ENCODE data around the gene IGFBP2.

IGFBP2 gene

DNA sequence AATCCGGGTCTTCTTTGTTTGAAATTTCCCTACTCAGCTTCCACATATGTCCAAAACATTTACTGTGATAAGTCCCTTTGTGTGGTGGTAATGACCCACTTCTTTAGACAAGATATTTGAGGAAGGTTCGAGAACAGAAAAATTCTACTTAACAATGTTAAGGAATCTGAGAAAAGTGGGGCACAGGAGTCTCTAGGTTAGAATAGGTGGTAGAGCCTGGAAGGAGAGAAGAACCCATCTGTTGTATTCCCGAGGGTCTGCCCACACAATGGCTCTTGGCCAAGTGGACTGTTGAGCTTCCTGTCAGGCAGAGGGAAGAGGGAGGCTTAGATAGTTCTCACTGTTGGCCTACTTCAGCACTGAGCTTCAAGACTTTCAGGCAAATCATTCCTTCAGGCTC, 4.3 kb downstream of the IGFBP2 start:
- DNase-seq (ENCODE audit: low spot score), result no peak

DNA sequence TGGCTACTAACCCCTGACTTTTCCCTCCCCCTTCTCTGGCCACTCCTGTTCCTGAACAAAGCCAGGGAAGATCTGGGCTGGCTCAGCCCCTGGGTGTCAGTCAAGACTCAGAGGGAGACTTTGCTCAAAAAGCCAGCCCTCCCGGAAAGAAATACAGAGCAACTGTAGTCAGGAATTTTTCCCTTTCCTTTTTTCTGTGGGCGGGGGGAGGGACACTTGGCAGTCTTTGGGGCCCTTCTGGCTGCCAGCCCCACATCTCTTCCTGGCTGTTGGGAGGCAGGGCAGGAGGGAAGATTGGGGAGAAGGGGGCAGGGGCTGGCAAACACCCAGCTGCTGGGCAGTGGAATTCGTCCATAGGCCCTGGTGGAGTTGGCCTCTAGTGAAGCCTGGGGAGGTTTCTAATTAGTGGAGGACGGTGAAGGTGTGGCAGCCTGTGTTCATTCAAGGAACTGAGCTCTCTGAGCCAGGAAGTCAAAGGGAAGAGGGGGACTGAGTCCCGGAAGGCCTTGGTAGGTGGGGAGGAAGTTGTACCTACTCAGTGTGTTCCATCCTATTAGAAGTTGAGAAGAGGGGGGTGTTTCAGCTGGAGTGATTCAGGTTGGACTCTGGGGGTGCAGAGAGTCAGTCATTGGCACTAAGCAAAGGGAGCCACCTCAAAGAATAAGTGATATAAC, 10.9 kb downstream of the IGFBP2 start:
- peak; percentile 62 for DNase-seq (ENCODE audit: low spot score)

DNA sequence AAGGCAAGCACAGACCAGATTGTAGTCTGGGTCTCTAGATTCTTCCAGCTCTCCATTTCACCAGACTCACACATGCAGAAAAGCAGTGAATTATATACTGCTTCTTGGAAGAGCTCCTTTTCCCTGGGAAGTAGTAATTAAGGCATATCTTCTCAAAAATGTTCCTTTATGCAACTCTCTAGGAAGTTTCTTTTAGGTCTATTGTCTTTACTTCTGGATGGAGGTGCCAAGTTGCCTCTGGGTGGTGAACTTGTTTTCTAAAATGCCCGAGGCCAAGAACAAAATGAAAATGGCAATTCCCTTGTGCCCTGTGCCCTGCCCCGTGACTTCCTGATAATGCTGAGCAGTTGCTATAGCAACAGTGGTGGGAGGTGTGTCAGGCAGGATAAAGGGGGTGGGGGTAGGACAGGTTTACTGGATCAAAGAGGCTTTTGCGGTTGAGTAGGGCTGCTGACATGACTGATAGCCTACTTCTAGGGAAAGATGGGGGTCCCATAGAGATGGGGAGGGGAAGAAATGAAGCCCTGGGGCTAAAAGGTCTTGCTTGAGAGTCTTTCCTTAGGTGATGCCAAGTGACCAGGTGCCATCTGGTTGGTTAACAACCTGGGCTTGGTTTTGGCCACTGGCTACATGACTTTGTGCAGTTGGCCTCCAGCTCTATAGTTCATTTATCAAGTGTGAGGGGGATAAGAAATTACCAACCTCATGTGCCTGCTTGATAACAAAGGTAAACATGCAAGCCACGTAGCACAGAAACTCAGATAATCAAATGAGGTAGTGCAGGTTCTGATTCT, 11.8 kb downstream of the IGFBP2 start:
- DNase-seq (ENCODE audit: low spot score), result no peak

DNA sequence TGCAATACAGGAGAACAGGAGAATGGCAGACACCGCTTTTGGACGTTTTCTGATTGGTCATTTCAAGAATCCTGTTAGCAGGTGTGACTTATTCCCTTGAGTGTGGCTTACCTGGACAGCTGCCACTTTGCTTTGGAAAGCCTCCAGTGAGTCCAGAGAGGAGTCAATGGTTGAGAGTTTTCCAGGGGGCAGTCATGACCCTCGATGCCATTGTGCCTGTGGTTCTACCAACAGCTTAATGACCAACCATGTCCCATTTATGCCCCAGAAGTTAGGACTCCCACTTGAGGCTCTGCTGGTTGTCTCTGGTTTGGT, 12.4 kb downstream of the IGFBP2 start:
- no peak for DNase-seq (ENCODE audit: low spot score)

DNA sequence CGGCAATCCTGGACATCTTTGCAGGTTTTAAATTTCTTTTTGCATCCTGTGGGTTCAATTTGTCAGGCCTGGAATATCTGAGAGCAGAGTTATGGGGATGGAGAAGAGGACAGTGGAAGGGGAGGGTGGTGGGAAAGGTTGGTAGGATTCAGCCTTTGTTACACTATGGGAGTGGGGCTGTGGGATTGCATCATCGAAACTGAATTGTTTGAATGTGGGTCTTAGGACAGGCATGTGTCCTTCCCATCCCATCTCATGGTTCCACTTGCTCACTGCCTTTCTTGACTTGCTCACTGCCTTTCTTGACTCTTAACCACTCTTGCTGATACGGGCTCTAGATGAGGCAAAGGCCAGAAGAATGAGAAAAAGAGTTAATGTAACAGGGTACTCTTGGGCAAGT, 12.9 kb downstream of the IGFBP2 start:
- no peak for DNase-seq (ENCODE audit: low spot score)

DNA sequence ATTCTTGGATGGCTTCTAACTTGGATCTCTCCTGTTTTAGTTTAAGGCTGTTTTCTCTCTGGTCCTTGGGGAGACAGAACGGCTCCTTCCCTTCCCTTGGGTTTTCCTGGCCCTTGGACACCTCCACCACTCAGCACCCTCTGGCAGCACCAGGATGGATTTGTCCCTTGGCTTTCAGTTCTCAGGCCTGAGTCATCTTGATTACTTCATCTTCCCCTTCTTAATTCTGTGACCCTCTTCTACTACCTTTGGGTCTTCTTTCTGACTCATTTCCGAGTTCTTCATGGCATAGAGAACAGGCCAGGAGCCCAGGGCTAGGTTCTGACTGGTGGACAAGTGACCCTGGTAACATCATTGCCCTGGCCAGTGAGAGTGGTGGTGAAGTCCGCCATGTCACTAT, 14.9 kb downstream of the IGFBP2 start:
- peak; percentile 57 for DNase-seq (ENCODE audit: low spot score)

DNA sequence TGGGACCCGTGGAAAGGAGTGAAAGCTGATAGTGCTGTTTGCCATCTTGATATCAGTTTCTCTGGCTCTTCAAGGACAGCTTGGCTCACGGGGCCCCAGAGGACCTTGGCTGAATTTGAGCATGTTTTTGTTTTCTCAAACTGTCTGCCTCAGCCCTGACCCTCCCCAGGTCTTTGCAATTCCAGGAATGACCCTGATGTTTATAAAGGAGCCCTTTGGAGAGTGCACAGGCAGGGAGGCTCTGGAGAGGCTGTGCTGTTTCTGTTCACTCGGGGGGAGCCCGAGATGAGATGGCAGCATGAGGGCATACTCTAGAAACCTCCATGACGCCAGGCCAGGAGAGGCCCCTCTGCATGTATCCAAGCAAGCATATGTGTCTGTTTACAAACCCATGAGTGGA, 16.4 kb downstream of the IGFBP2 start:
- no peak for DNase-seq (ENCODE audit: low spot score)

DNA sequence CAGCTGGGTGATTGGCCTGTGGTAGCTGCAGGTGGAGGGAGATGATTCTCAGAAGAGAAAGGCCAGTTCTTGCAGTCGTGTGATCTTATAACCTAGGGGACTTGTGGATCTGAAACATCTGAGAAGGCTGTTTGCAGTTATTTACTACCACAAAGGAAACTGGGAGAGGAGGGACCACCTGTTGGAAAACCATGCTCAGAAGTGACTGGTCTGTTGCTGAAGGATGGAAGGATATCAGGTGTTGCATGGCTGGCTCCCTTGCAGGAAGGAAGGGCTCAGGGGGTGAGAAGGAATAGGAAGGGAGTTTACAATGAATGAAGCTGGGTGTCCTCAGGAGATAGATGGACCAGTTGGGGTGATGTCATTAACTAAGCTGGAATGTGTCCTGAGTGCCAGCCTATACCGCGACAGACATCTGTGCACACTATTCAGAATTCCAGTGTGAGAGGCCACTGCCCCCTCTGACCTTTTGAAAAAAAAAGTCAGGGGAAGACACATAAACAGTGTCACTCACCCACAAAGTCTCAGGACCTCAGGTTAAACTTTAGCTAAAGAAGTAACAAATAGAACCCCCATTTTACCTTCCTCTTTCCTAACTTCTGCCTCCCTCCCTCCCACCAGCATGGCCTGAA, 17.5 kb downstream of the IGFBP2 start:
- no peak for DNase-seq (ENCODE audit: low spot score)

DNA sequence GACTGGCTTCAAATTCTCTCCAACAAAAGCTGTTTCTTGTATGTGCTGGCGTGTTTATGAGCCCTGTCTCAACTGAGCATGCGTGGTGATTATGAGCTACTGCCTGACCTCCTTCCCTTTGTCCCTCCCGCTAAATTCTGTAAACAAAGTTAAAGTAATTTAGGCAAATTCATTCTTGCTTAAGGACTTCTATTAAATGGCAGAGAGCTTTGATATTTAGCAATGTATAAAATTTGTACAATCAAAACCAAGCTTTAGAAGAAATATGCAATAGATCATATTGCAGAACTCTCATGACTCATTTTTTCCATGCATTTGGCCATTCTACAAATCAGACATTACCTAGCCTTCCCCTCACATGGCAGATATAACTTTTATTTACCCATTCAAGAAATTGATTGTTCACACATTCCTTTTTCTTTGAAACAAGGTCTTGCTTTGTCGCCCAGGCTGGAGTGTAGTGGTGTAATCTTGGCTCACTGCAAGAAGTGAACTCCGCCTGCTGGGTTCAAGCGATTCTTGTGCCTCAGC, 18.2 kb downstream of the IGFBP2 start:
- no peak for DNase-seq (ENCODE audit: low spot score)

DNA sequence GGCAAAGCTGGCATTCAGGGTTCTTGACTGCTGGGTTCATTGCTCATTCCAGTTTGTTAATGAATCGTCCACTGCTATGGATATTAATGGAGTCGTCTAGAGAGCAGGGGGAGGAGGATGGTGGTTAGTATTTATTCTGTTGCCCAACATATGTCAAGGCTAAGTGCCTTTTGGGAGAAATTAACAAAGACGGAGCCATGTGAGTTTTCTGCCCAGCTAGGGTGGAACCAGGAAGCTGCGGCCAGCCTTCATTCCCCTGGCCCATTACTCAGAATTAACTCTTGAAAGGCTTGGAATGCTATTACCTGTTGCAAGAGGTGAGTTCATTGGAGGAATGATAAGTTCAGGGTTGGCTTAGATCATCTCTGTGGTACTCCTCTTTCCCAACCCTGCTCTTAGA, 19.3 kb downstream of the IGFBP2 start:
- no peak for DNase-seq (ENCODE audit: low spot score)

DNA sequence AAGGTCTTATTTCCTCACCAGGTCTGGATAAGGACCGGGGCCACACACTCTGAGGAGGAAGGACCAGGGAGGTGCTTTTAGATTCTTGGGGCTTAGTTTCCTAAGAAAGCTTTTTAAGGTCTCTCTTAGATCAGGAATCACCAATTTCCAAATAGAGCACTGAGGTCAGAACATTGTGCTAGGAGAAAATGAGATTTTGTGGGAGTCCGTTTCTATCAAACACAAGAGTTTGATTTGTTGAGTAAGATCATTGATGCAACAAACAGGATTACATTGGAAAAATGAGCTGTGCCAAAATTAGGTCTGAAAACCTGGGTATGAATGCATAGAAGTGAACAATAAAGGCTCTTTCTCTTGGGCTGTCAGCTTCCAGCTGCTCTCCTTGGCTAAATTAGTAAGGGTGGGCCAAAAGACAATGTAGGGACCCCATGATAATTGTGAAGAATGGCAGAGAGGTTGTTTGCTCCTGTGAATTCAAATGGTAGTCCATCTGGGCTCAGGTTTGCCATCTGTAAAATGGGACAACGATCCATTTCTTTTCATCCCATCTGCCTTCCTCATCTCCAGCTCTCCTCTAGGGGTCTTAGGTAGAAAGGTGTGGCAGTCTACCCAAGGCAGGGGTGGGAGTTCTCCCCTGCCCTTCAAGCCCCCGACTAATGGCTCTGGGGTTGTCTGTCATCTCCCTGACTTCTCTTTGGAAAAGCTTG, 20.0 kb downstream of the IGFBP2 start:
- DNase-seq (ENCODE audit: low spot score), result no peak

DNA sequence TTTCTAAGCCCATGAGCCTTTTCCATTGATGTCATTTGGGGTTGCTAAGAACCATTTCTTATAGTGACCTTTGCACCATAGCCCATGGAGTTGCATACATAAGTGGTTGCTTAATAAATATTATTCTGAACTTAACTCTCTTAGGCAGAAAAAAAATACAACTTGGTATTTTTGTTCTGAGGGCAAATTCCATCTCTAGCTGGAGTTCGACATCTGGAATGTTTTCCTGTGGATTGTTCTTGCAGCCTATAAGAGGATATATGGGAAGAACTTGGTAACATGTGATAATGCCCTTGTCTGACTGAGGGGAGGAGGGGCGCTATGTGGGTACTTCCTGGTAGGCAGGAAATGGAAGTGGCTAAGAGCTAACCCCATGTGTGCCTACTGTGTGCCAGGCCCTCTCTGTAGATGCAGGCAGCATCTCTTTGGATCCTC, 20.7 kb downstream of the IGFBP2 start:
- no peak for DNase-seq (ENCODE audit: low spot score)

DNA sequence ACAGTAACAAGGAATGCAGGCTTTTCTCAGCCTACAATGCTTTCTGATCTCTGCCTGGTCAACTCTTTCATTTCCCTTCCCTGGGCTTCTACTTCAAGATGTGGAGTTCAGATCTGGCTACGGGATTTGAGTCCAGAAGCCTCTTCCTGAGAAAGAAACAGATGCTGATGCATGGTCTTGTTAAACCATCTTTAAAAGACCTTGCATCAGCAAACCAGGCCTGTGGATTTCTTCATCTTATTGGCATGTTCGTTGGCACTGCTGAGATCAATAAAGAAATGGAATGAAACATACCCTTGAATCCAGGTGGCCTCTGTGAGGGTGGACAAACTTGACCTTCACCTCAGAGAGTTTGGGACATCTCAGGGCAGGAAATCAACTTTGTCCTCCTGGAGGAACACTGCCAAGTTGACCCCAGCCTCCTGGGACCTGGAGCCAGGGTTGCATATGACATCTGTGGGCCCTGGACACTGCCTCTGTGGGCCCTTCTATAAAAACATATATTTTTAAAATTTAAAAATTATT, 21.4 kb downstream of the IGFBP2 start:
- no peak for DNase-seq (ENCODE audit: low spot score)

DNA sequence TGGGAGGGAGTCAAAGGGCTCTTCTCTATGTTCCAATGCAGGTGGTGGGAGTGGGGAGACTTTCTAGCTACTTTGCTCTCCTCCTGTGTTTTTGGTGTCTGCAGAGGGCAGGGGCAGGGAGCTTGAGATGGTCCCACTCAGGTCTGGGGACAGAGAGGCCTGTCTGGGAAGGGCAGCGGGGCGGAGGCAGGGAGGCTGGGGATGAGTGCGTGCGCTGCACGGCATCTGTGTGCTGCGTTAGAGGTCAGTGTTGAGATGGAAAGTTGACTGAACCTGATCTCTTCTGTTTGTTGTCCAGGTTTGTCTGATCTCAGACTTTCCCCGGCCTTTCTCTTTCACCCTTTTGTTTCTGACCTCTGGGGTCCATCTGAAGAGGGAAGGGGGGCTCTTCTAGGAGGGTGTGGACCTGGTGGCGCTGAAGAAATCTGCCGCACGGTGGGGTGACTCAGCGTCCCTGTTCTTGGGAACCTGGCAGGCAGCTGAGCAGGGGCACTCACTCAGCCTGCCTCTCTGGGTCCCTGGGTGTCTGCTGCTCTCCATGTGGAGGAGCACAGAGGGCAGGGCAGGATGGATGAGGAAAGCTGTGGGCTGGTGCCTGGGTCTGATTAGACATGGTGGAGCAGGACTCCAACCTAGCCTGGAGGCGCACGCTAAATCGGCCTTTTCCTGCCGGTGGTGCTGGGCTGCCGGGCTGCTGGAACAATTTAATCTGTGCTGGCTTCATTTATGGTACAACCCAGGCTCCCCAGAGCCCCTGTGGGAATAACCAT, 24.1 kb downstream of the IGFBP2 start:
- DNase-seq (ENCODE audit: low spot score), result no peak

DNA sequence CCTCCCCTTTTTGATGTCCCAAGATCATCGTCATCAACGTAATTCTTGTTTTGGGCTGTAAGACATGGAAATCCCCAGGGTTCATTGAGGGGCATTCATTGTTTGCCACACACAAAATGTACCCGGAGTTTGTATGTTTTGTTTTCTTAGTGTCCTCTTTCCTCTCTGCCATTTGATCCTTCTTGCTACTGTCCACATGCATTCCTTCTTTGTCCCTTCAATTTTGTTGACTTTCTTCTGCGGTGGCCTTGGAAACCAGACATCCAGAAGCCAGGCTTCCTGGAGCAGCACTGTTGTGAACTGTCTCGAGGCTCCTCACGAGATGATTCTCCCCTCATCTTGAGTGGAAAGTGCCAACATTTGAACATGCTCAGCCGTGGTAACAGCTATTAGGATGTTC, 24.8 kb downstream of the IGFBP2 start:
- DNase-seq (ENCODE audit: low spot score), result no peak

DNA sequence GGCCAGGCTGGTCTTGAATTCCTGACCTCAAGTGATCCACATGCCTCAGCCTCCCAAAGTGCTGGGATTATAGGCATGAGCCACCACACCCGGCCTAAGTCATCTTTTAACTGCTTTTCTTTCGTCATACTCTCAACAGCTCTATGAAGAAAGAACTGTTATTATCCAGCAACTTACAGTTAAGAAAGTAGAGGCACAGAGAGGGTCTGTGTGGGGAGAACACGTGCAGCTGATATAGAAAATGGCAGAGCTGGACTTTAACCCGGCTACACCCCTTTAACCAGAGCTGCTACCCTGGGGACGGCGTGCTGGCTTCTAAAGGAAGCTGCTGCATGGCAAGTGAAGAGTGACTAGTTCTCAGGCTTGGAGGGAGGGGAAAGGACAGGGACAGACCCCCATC, 25.5 kb downstream of the IGFBP2 start:
- no peak for DNase-seq (ENCODE audit: low spot score)

DNA sequence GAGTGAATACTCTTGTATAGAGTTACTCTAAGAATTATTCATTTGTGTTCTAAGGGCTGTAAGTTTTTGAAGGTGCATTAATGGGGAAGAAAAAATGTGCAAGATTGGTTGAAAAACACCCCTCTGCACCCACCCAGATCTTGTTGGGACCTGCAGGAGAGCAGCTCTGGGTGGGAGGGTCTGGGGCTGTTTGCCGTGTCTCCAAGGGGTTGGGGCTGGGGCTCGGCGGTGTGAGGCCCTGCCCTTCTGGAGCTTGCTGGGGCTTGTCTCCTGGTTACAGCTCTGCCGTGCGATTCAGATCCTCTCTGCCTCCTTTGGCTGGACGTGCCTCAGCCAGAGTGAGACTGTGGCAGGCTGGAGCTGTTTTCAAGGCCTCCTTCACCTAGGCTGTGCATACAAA, 26.1 kb downstream of the IGFBP2 start:
- no peak for DNase-seq (ENCODE audit: low spot score)

DNA sequence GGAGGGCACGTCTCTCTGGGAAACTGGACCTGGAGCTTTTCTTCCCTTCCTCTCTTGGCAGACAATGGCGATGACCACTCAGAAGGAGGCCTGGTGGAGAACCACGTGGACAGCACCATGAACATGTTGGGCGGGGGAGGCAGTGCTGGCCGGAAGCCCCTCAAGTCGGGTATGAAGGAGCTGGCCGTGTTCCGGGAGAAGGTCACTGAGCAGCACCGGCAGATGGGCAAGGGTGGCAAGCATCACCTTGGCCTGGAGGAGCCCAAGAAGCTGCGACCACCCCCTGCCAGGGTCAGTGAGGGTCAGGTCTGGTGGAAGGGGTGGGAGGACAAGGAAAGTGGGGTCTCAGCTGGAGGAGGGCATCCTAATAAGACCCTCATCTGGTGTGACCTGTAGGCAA, 27.3 kb downstream of the IGFBP2 start:
- DNase-seq (ENCODE audit: low spot score), result no peak

DNA sequence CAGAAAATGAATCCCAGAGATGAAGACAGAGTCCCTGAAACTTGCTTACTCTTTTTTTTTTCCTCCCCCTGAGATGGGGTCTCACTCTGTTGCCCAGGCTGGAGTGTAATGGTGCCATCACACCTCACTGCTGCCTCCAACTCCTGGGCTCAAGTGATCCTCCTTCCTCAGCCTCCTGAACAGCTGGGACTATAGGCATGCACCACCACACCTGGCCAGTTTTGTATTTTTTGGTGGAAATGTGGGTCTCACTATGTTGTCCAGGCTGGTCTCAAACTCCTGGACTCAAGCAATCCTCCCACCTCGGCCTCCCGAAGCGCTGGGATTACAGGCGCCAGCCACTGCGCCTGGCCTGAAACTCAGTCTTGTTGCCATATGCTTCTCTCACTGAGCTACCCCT, 27.8 kb downstream of the IGFBP2 start:
- DNase-seq (ENCODE audit: low spot score), result no peak

DNA sequence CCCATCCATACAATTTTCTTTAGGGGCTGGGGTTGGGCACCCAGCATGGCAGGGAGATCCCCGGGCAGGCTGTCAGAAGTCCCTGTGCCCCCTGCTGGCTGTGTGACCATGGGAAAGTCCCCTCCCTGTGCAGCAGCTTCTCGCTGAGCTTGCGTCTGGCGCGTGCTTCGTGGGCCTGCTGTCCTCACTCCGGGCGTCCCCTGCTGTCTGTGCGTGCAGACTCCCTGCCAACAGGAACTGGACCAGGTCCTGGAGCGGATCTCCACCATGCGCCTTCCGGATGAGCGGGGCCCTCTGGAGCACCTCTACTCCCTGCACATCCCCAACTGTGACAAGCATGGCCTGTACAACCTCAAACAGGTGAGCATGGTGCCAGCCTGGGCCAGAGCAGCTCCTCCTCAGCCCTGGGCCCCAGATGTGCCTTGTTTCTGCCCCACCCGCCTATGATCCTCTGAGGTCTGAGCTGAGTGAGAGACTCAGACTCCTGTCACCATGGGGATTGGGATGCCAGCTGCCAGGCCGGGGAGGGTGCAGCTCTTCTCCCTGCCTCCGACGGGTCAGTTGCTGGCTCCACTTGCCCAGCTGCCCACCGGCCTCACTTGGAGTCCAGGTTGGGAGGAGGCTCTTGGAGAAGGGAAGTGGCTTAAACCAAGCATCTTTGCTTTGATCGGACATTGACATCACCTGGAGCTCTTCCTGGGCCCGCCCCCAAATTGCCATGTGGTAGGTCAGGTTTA, 28.6 kb downstream of the IGFBP2 start:
- DNase-seq (ENCODE audit: low spot score), result peak; percentile 53

DNA sequence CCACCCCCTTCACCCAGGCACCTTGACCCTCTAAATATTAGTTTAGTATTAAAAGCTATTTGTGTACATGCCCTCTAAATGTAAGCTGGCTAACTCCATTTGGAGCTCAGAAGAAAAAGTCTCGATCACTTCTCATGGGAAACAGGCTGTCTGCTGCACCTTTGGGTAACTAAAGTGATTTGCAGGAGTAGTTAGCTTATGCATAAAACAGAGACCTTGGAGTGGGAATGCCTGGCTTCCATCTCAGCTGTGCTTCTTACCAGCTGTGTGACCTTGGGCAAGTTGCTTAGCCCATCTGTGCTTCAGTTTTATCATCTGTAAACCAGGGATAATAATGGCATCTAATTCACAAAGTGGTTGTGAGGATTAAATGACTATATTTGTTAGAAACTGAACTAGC, 29.9 kb downstream of the IGFBP2 start:
- DNase-seq (ENCODE audit: low spot score), result no peak

Data from AG20443 (cell line).